Spinal cord (tissue), 10 donors: ENCODE data around the gene NT5C3A. TPM values are rescaled to one million over a fixed set of nuclear protein-coding genes. Genes with fewer than 3 reads are reported as not detected.
"Not testable (repeated sequence)": the region's sequence is repeated elsewhere in the genome, so short reads cannot be mapped to it uniquely, and the experiment has no call there.

ENCODE experiments used
- DNase-seq, 6 donors: peaks; one replicate each; pipeline versions ENCODE4 v3.0.0 to v3.0.0-alpha.2; 2013 to 2015; ENCODE audit warnings: low spot score in 6 of 6, low read depth in 4 of 6
- H3K27ac ChIP-seq: one replicate; pipeline ENCODE4 v1.5.1; 2013; ENCODE audit warnings: low read depth, low read length, control low read depth
- H3K27me3 ChIP-seq: one replicate; pipeline ENCODE4 v1.6.1; 2013; ENCODE audit warnings: low read length; ENCODE audit not compliant: control insufficient read depth, insufficient read depth
- H3K36me3 ChIP-seq: one replicate; pipeline ENCODE4 v1.6.1; 2013; ENCODE audit warnings: low read length; ENCODE audit not compliant: control insufficient read depth, insufficient read depth
- H3K4me1 ChIP-seq: one replicate; pipeline ENCODE4 v1.6.1; 2013; ENCODE audit warnings: low read length; ENCODE audit not compliant: control insufficient read depth, insufficient read depth
- H3K4me3 ChIP-seq: one replicate; pipeline ENCODE4 v1.5.1; 2013; ENCODE audit warnings: low read depth, low read length, control low read depth
- H3K9me3 ChIP-seq: one replicate; pipeline ENCODE4 v1.6.1; 2013; ENCODE audit warnings: low read length; ENCODE audit not compliant: control insufficient read depth, insufficient read depth
- WGBS: methylation state at CpG from one replicate; pipeline ENCODE4 v1.1.5; 2013; ENCODE audit warnings: missing lambda C conversion rate; ENCODE audit not compliant: insufficient coverage; 5-methylcytosine and 5-hydroxymethylcytosine counted together
- polyA plus RNA-seq, 2 donors: library from polyadenylated mRNA; unstranded; fragments of 120-200 nt; gene quantifications; one replicate each; pipeline ENCODE4 v1.2.1, GENCODE V29; 2013; ENCODE audit not compliant: insufficient read length in 2 of 2
- small RNA-seq: library from RNA; depleted of rRNA; stranded (forward); fragments of <200 nt; gene quantifications from one replicate; pipeline ENCODE3, GENCODE V24; 2014; ENCODE audit warnings: low replicate concordance
- total RNA-seq, 2 donors: library from RNA; depleted of rRNA in 1 of 2; stranded (reverse); fragments of 120-200 nt in 1 of 2; fragments of >200 nt in 1 of 2; gene quantifications; one replicate each; pipeline versions ENCODE4 v1.2.3 to v1.2.4, GENCODE V29; 2013 to 2014
- donor health status: healthy.

Gene NT5C3A
- total and polyA plus RNA-seq, 4 donors, result 28.3 to 52.6 (median 46.7) TPM

- not testable (repeated sequence) for H3K9me3 ChIP-seq, H3K36me3 ChIP-seq, H3K27ac ChIP-seq, H3K4me3 ChIP-seq, H3K27me3 ChIP-seq
- peak in 2 of 6 donors; percentile 79 to 82 for DNase-seq
- H3K4me1 ChIP-seq, result peaks cover 13% of the 10 kb centered on the region
- 0% methylated on average over 1 of the region's 8 CpGs for WGBS
These were observed 98.0 kb downstream of the NT5C3A start for GRCh38 chr7:32964461-32965159.

Small RNA genes lying within 50 kb of the gene (small RNA-seq; reads per million reads assigned to genes)
- not detected for gene RN7SL505P
- gene RNU6-388P, result not detected
- gene RPS29P14, result not detected

Other genes starting within 250 kb of the NT5C3A start
- 10 to 100 TPM; 46.0 to 78.8 TPM for gene KBTBD2, start 171.0 kb downstream of the NT5C3A start, total RNA-seq
- gene KBTBD2, start 171.0 kb downstream of the NT5C3A start, polyA plus RNA-seq, result 10 to 100 TPM; 45.0 to 46.0 TPM
- 100 to 1,000 TPM; 108 to 118 TPM for gene FKBP9, start 105.3 kb downstream of the NT5C3A start, total RNA-seq
- gene FKBP9, start 105.3 kb downstream of the NT5C3A start, polyA plus RNA-seq, result 10 to 100 TPM; 75.2 to 89.9 TPM
- gene RP9, start 46.6 kb upstream of the NT5C3A start, total RNA-seq, result 10 to 100 TPM in 1 of 2 donors, 1 to 10 TPM in 1; 7.8 to 23.0 TPM
- 10 to 100 TPM; 24.6 to 27.7 TPM for gene RP9, start 46.6 kb upstream of the NT5C3A start, polyA plus RNA-seq
- gene BBS9, start 66.8 kb upstream of the NT5C3A start, total RNA-seq, result 10 to 100 TPM; 37.0 to 67.8 TPM
- 10 to 100 TPM; 19.3 to 20.9 TPM for gene BBS9, start 66.8 kb upstream of the NT5C3A start, polyA plus RNA-seq